WTC11 (cell line): Measurements from ENCODE around the gene FAM177A1. TPM values are rescaled to one million over a fixed set of nuclear protein-coding genes. Genes with fewer than 3 reads are reported as not detected.

Experiments
- ATAC-seq: fragments of 200-7000 bp; cut with Tn5 transposase; 2 replicates; pipeline ENCODE4 v1.10.0; 2021; ENCODE audit warnings: mild to moderate bottlenecking, moderate library complexity
- CTCF ChIA-PET: fragments of 300-600 bp; sonication (Branson Sonifier 250); formaldehyde crosslinking; loops from one replicate; lab custom pipeline; 2021; ENCODE audit warnings: antibody characterized with exemption; lab: Charles Lee
- POLR2A ChIA-PET: fragments of 350-600 bp; sonication (Branson Sonifier 250); formaldehyde crosslinking; loops from one replicate; lab custom pipeline; 2021; ENCODE audit warnings: antibody characterized with exemption; lab: Charles Lee
- DNase-seq: peaks from one replicate; pipeline ENCODE4 v3.0.0; 2021; ENCODE audit warnings: low spot score
- H3K27ac Mint-ChIP-seq: 2 replicates; pipeline ENCODE4 v1.8.0; 2021; ENCODE audit warnings: mixed read lengths
- H3K27me3 Mint-ChIP-seq: 2 replicates; pipeline ENCODE4 v1.8.0; 2021; ENCODE audit warnings: low read depth, mild to moderate bottlenecking, moderate library complexity, mixed read lengths
- H3K36me3 Mint-ChIP-seq: 2 replicates; pipeline ENCODE4 v1.8.0; 2021; ENCODE audit warnings: mixed read lengths
- H3K4me1 Mint-ChIP-seq: 2 replicates; pipeline ENCODE4 v1.8.0; 2022; ENCODE audit warnings: mixed read lengths
- H3K4me3 Mint-ChIP-seq: 2 replicates; pipeline ENCODE4 v1.8.0; 2021; ENCODE audit warnings: mild to moderate bottlenecking, moderate library complexity, mixed read lengths
- H3K9me3 Mint-ChIP-seq: 2 replicates; pipeline ENCODE4 v1.8.0; 2021; ENCODE audit warnings: mixed read lengths
- CREM ChIP-seq: sonication (generic); formaldehyde crosslinking; IDR thresholded peaks from 2 replicates; pipeline ENCODE4 v1.8.1; 2022; ENCODE audit warnings: mild to moderate bottlenecking, missing genetic modification reagents, moderate library complexity
- GTF2I ChIP-seq: fragments of 250-450 bp; sonication (Bioruptor Pico); conservative IDR thresholded peaks from 2 replicates; pipeline ENCODE4 v1.4.0; 2021; ENCODE audit warnings: mild to moderate bottlenecking
- HMGA2 ChIP-seq: fragments of 250-450 bp; sonication (Bioruptor Pico); IDR thresholded peaks from 2 replicates; pipeline ENCODE4 v1.4.0; 2021; ENCODE audit warnings: mild to moderate bottlenecking, moderate library complexity
- KAT7 ChIP-seq: sonication (generic); formaldehyde crosslinking; IDR thresholded peaks from 2 replicates; pipeline ENCODE4 v1.8.1; 2023; ENCODE audit warnings: missing genetic modification reagents, mild to moderate bottlenecking, borderline replicate concordance
- SMAD4 ChIP-seq: sonication (generic); formaldehyde crosslinking; IDR thresholded peaks from 2 replicates; pipeline ENCODE4 v1.8.0; 2022; ENCODE audit warnings: mild to moderate bottlenecking, missing genetic modification reagents
- ZNF121 ChIP-seq: sonication (generic); formaldehyde crosslinking; IDR thresholded peaks from 2 replicates; pipeline ENCODE4 v1.8.0; 2023; ENCODE audit warnings: missing genetic modification reagents
- ZNF138 ChIP-seq: sonication (generic); formaldehyde crosslinking; conservative IDR thresholded peaks from 2 replicates; pipeline ENCODE4 v1.8.1; 2022; ENCODE audit warnings: mild to moderate bottlenecking, moderate library complexity, missing genetic modification reagents
- ZNF416 ChIP-seq: fragments of 250-450 bp; sonication (Bioruptor Pico); IDR thresholded peaks from 2 replicates; pipeline ENCODE4 v1.9.0; 2021; ENCODE audit warnings: mild to moderate bottlenecking, inconsistent platforms
- total RNA-seq: library from RNA; stranded (reverse); gene quantifications from 3 replicates; pipeline ENCODE4 v1.2.3, GENCODE V29; 2021
- TF ChIP-seq, protein P1 (sequence below): fragments of 200-600 bp; IDR thresholded peaks from 2 replicates; pipeline ENCODE4 v1.8.0; 2022; ENCODE audit warnings: antibody characterized with exemption
- TF ChIP-seq, protein P2 (sequence below): sonication (generic); formaldehyde crosslinking; conservative IDR thresholded peaks from 2 replicates; pipeline ENCODE4 v1.8.1; 2022; ENCODE audit warnings: mild to moderate bottlenecking, missing genetic modification reagents
- TF ChIP-seq, protein P3 (sequence below): sonication (generic); formaldehyde crosslinking; IDR thresholded peaks from 2 replicates; pipeline ENCODE4 v1.8.0; 2022; ENCODE audit warnings: mild to moderate bottlenecking, missing genetic modification reagents
- TF ChIP-seq, protein P4 (sequence below): sonication (generic); formaldehyde crosslinking; IDR thresholded peaks from 2 replicates; pipeline ENCODE4 v1.8.1; 2023; ENCODE audit warnings: mild to moderate bottlenecking, missing genetic modification reagents, moderate library complexity
- TF ChIP-seq, protein P5 (sequence below): sonication (generic); formaldehyde crosslinking; conservative IDR thresholded peaks from 2 replicates; pipeline ENCODE4 v1.8.1; 2023; ENCODE audit warnings: mild to moderate bottlenecking, low read depth, missing genetic modification reagents, moderate library complexity
- TF ChIP-seq, protein P6 (sequence below): sonication (generic); formaldehyde crosslinking; IDR thresholded peaks from 2 replicates; pipeline ENCODE4 v1.8.0; 2022; ENCODE audit warnings: missing genetic modification reagents
- TF ChIP-seq, protein P7 (sequence below): fragments of 250-450 bp; sonication (Bioruptor Pico); IDR thresholded peaks from 2 replicates; pipeline ENCODE4 v1.9.0; 2021; ENCODE audit warnings: mild to moderate bottlenecking
- TF ChIP-seq, protein P8 (sequence below): sonication (generic); formaldehyde crosslinking; IDR thresholded peaks from 2 replicates; pipeline ENCODE4 v1.8.0; 2022; ENCODE audit warnings: mild to moderate bottlenecking, missing genetic modification reagents
- TF ChIP-seq, protein P9 (sequence below): sonication (generic); formaldehyde crosslinking; IDR thresholded peaks from 2 replicates; pipeline ENCODE4 v1.8.1; 2023; ENCODE audit warnings: mild to moderate bottlenecking, missing genetic modification reagents
- TF ChIP-seq, protein P10 (sequence below): fragments of 250-450 bp; sonication (Bioruptor Pico); conservative IDR thresholded peaks from 2 replicates; pipeline ENCODE4 v1.9.0; 2021; ENCODE audit warnings: mild to moderate bottlenecking

FAM177A1 gene
- total RNA-seq, 1 experiment from 2014 or later: 44.7 TPM

DNA sequence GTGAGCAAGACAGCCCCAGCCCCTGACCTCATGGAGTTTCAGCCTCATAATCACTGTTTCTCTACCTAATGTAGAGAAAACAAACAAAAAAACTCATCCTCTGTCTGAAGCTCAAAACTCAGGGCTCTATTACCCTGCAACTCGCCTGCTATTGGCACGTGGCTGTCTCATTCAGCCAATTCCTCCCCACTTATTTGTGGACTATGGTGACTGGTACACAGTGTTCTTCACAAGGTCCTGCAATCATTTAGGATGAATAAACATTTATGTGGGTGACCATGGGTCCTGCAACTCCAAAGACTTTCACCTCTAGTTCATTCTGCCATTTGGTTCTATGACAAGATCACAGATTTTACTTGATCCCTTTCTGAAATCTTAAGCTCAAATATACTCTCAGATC lies 71.0 kb downstream of the FAM177A1 start:
- peaks cover 21% of the 10 kb centered on the region for H3K4me1 Mint-ChIP-seq
- H3K27me3 Mint-ChIP-seq: no peaks in the 10 kb centered on the region
- POLR2A ChIA-PET: no interaction called here
- no peak for TF ChIP-seq CREM
- no peak for TF ChIP-seq SMAD4 (CRISPR knock-in tag)
- TF ChIP-seq ZNF121 (CRISPR knock-in tag): no peak
- TF ChIP-seq, protein P1, sequence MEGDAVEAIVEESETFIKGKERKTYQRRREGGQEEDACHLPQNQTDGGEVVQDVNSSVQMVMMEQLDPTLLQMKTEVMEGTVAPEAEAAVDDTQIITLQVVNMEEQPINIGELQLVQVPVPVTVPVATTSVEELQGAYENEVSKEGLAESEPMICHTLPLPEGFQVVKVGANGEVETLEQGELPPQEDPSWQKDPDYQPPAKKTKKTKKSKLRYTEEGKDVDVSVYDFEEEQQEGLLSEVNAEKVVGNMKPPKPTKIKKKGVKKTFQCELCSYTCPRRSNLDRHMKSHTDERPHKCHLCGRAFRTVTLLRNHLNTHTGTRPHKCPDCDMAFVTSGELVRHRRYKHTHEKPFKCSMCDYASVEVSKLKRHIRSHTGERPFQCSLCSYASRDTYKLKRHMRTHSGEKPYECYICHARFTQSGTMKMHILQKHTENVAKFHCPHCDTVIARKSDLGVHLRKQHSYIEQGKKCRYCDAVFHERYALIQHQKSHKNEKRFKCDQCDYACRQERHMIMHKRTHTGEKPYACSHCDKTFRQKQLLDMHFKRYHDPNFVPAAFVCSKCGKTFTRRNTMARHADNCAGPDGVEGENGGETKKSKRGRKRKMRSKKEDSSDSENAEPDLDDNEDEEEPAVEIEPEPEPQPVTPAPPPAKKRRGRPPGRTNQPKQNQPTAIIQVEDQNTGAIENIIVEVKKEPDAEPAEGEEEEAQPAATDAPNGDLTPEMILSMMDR: no peak
- no peak for TF ChIP-seq KAT7 (CRISPR knock-in tag)
- TF ChIP-seq HMGA2: no peak
- TF ChIP-seq, protein P2, sequence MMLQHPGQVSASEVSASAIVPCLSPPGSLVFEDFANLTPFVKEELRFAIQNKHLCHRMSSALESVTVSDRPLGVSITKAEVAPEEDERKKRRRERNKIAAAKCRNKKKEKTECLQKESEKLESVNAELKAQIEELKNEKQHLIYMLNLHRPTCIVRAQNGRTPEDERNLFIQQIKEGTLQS (CRISPR knock-in tag): no peak
- TF ChIP-seq, protein P3, sequence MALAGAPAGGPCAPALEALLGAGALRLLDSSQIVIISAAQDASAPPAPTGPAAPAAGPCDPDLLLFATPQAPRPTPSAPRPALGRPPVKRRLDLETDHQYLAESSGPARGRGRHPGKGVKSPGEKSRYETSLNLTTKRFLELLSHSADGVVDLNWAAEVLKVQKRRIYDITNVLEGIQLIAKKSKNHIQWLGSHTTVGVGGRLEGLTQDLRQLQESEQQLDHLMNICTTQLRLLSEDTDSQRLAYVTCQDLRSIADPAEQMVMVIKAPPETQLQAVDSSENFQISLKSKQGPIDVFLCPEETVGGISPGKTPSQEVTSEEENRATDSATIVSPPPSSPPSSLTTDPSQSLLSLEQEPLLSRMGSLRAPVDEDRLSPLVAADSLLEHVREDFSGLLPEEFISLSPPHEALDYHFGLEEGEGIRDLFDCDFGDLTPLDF: no peak
- TF ChIP-seq ZNF138 (CRISPR knock-in tag): no peak
- peaks cover 38% of the 10 kb centered on the region for H3K36me3 Mint-ChIP-seq
- peak overlapping the region; percentile 63 for H3K27ac Mint-ChIP-seq
- no peak overlapping the region for H3K4me3 Mint-ChIP-seq
- CTCF ChIA-PET: no interaction called here
- ATAC-seq (no peak), DNase-seq (no peak)
- peaks cover 8% of the 10 kb centered on the region for H3K9me3 Mint-ChIP-seq

DNA sequence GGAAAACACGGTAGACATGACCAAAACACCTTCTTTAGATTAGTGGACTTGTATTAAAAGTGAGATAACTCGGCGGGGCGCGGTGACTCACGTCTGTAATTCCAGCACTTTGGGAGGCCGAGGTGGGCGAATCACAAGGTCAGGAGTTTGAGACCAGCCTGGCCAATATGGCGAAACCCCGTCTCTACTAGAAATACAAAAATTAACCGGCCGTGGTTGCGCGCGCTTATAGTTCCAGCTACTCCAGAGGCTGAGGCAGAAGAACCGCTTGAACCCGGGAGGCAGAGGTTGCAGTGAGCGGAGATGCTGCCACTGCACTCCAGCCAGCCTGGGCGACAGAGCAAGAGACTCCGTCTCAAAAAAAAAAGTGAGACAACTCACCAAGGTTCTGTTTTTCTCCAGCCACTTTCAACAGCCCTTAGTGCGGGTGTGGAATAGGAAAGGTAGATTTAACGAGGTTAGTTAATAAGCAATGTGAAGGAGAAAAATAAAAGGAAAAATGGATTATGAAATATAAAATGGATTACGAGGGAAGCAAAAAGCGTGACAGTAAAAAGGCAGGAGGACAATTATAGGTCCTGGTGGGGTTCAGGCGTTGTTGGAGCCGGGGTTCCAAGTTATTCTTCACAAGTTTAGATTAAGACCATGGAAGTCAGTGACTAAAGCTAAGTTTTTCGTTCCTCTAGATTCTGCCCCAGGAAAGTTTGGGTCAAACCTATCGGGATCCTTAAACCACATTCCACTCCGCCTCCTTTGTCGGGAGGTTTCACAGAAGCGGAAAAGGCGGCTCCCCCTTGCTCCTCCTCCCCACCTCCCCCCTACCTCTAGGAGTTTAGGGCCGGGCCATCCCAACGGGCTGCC lies 75.2 kb downstream of the FAM177A1 start:
- H3K9me3 Mint-ChIP-seq: no peaks in the 10 kb centered on the region
- ATAC-seq: no peak
- CTCF ChIA-PET: interaction anchor here (1.0 kb wide), 1 partner anchor 14 kb away, joined by 3 read pairs; no protein-coding TSS in a partner anchor
- H3K36me3 Mint-ChIP-seq: peaks cover 13% of the 10 kb centered on the region
- peaks cover 14% of the 10 kb centered on the region for H3K4me1 Mint-ChIP-seq
- H3K27ac Mint-ChIP-seq: peak overlapping the region; percentile 100
- DNase-seq: no peak
- POLR2A ChIA-PET: interaction anchor here (0.5 to 2.1 kb wide), 5 partner anchors 75 to 430 kb away, joined by 3 to 15 read pairs (median 6); partner anchors contain the start of gene FAM177A1
- peak overlapping the region; percentile 98 for H3K4me3 Mint-ChIP-seq
- H3K27me3 Mint-ChIP-seq: no peaks in the 10 kb centered on the region
- TF ChIP-seq, protein P4, sequence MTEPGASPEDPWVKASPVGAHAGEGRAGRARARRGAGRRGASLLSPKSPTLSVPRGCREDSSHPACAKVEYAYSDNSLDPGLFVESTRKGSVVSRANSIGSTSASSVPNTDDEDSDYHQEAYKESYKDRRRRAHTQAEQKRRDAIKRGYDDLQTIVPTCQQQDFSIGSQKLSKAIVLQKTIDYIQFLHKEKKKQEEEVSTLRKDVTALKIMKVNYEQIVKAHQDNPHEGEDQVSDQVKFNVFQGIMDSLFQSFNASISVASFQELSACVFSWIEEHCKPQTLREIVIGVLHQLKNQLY (CRISPR knock-in tag): no peak
- TF ChIP-seq, protein P5, sequence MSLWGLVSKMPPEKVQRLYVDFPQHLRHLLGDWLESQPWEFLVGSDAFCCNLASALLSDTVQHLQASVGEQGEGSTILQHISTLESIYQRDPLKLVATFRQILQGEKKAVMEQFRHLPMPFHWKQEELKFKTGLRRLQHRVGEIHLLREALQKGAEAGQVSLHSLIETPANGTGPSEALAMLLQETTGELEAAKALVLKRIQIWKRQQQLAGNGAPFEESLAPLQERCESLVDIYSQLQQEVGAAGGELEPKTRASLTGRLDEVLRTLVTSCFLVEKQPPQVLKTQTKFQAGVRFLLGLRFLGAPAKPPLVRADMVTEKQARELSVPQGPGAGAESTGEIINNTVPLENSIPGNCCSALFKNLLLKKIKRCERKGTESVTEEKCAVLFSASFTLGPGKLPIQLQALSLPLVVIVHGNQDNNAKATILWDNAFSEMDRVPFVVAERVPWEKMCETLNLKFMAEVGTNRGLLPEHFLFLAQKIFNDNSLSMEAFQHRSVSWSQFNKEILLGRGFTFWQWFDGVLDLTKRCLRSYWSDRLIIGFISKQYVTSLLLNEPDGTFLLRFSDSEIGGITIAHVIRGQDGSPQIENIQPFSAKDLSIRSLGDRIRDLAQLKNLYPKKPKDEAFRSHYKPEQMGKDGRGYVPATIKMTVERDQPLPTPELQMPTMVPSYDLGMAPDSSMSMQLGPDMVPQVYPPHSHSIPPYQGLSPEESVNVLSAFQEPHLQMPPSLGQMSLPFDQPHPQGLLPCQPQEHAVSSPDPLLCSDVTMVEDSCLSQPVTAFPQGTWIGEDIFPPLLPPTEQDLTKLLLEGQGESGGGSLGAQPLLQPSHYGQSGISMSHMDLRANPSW: no peak
- TF ChIP-seq, protein P6, sequence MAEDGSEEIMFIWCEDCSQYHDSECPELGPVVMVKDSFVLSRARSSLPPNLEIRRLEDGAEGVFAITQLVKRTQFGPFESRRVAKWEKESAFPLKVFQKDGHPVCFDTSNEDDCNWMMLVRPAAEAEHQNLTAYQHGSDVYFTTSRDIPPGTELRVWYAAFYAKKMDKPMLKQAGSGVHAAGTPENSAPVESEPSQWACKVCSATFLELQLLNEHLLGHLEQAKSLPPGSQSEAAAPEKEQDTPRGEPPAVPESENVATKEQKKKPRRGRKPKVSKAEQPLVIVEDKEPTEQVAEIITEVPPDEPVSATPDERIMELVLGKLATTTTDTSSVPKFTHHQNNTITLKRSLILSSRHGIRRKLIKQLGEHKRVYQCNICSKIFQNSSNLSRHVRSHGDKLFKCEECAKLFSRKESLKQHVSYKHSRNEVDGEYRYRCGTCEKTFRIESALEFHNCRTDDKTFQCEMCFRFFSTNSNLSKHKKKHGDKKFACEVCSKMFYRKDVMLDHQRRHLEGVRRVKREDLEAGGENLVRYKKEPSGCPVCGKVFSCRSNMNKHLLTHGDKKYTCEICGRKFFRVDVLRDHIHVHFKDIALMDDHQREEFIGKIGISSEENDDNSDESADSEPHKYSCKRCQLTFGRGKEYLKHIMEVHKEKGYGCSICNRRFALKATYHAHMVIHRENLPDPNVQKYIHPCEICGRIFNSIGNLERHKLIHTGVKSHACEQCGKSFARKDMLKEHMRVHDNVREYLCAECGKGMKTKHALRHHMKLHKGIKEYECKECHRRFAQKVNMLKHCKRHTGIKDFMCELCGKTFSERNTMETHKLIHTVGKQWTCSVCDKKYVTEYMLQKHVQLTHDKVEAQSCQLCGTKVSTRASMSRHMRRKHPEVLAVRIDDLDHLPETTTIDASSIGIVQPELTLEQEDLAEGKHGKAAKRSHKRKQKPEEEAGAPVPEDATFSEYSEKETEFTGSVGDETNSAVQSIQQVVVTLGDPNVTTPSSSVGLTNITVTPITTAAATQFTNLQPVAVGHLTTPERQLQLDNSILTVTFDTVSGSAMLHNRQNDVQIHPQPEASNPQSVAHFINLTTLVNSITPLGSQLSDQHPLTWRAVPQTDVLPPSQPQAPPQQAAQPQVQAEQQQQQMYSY (CRISPR knock-in tag): no peak
- TF ChIP-seq, protein P7, sequence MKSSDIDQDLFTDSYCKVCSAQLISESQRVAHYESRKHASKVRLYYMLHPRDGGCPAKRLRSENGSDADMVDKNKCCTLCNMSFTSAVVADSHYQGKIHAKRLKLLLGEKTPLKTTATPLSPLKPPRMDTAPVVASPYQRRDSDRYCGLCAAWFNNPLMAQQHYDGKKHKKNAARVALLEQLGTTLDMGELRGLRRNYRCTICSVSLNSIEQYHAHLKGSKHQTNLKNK (CRISPR knock-in tag): no peak; the same call in 1 of the 2 replicates
- TF ChIP-seq, protein P8, sequence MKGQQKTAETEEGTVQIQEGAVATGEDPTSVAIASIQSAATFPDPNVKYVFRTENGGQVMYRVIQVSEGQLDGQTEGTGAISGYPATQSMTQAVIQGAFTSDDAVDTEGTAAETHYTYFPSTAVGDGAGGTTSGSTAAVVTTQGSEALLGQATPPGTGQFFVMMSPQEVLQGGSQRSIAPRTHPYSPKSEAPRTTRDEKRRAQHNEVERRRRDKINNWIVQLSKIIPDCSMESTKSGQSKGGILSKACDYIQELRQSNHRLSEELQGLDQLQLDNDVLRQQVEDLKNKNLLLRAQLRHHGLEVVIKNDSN (CRISPR knock-in tag): no peak
- no peak for TF ChIP-seq GTF2I (CRISPR knock-in tag)
- no peak for TF ChIP-seq ZNF416
- no peak for TF ChIP-seq ZNF138 (CRISPR knock-in tag)
- TF ChIP-seq, protein P9, sequence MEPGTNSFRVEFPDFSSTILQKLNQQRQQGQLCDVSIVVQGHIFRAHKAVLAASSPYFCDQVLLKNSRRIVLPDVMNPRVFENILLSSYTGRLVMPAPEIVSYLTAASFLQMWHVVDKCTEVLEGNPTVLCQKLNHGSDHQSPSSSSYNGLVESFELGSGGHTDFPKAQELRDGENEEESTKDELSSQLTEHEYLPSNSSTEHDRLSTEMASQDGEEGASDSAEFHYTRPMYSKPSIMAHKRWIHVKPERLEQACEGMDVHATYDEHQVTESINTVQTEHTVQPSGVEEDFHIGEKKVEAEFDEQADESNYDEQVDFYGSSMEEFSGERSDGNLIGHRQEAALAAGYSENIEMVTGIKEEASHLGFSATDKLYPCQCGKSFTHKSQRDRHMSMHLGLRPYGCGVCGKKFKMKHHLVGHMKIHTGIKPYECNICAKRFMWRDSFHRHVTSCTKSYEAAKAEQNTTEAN: no peak
- TF ChIP-seq, protein P10, sequence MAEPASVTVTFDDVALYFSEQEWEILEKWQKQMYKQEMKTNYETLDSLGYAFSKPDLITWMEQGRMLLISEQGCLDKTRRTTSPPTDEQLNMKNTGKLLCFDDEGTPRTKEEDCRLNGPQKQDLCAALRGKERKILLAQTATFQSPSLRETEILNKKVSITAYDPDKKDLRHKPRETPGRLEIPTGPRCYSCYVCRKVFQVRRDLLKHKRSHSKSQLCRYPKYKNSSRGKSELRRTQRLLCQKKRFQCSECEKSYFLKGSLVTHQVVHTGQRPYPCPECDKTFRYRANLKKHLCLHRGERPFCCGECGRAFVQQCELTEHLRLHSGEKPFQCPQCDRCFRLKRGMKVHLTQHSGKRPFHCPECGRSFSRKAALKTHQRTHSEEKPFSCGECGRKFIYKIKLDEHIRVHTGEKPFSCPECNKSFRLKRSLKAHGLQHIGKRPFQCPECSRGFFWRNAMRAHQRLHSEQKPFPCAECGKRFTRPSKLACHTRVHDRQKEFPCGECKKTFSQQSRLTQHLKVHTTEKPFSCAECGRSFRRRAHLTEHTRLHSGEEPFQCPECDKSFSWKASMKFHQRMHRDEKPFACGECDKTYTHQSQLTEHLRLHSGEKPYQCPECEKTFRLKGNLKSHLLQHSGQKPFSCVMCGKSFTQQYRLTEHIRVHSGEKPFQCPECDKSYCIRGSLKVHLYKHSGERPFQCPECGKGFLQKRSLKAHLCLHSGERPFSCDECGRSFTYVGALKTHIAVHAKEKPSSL (CRISPR knock-in tag): no peak
